Karpas-422 (cell line): ENCODE data around the gene CACFD1. TPM values are rescaled to one million over a fixed set of nuclear protein-coding genes. Genes with fewer than 3 reads are reported as not detected.

ENCODE experiments used
- DNase-seq: peaks from one replicate; pipeline ENCODE4 v3.0.0-alpha.2; 2015
- H2AFZ ChIP-seq: fragments of 200-600 bp; sonication (generic); 2 replicates; pipeline ENCODE4 v1.6.1; 2014; ENCODE audit warnings: antibody characterized with exemption, low read length, mixed read lengths
- H3K27ac ChIP-seq: fragments of 200-600 bp; sonication (generic); 2 replicates; pipeline ENCODE4 v1.5.1; 2014; ENCODE audit warnings: mild to moderate bottlenecking, low read length, moderate library complexity
- H3K27me3 ChIP-seq: fragments of 200-600 bp; sonication (generic); 2 replicates; pipeline ENCODE4 v1.6.1; 2014; ENCODE audit warnings: low read length, mixed read lengths
- H3K36me3 ChIP-seq: fragments of 200-600 bp; sonication (generic); 2 replicates; pipeline ENCODE4 v1.6.1; 2014; ENCODE audit warnings: low read length, mixed read lengths; ENCODE audit not compliant: insufficient read depth
- H3K4me1 ChIP-seq: fragments of 200-600 bp; sonication (generic); 2 replicates; pipeline ENCODE4 v1.6.1; 2014; ENCODE audit warnings: mild to moderate bottlenecking, low read length, mixed read lengths
- H3K4me2 ChIP-seq: fragments of 200-600 bp; sonication (generic); 2 replicates; pipeline ENCODE4 v1.6.1; 2014; ENCODE audit warnings: low read length, low read depth, mild to moderate bottlenecking; ENCODE audit not compliant: poor library complexity, severe bottlenecking
- H3K4me3 ChIP-seq: fragments of 200-600 bp; sonication (generic); 2 replicates; pipeline ENCODE4 v1.5.1; 2014; ENCODE audit warnings: mild to moderate bottlenecking, antibody characterized with exemption, low read length, mixed read lengths
- H3K79me2 ChIP-seq: fragments of 200-600 bp; sonication (generic); 2 replicates; pipeline ENCODE4 v1.6.1; 2014; ENCODE audit warnings: mild to moderate bottlenecking, low read length, mixed read lengths
- H3K9ac ChIP-seq: fragments of 200-600 bp; sonication (generic); 2 replicates; pipeline ENCODE4 v1.6.0; 2014; ENCODE audit warnings: low read length
- H3K9me2 ChIP-seq: fragments of 200-600 bp; sonication (generic), shearing (Covaris generic); replicated peaks from 2 replicates; pipeline ENCODE4 v1.6.0; 2014; ENCODE audit warnings: mild to moderate bottlenecking, low read length, moderate library complexity; ENCODE audit not compliant: insufficient read depth
- H3K9me3 ChIP-seq: fragments of 300-700, 200-600 bp; sonication (generic); 2 replicates; pipeline ENCODE4 v1.6.1; 2014; ENCODE audit warnings: low read length, mixed read lengths
- H4K20me1 ChIP-seq: fragments of 200-600 bp; sonication (generic); 2 replicates; pipeline ENCODE4 v1.6.1; 2014; ENCODE audit warnings: mild to moderate bottlenecking, antibody characterized with exemption, low read length, low read depth; ENCODE audit not compliant: insufficient read depth
- total RNA-seq: library from RNA; depleted of rRNA; stranded (reverse); fragments of >200 nt; shearing (Covaris generic); gene quantifications from 2 replicates; pipeline ENCODE4 v1.2.3, GENCODE V29; 2014; ENCODE audit warnings: low replicate concordance; rRNA removed

The CACFD1 gene
- total RNA-seq: 4.5 and 15.3 TPM in 2 replicates

GRCh38 chr9:133459476-133460404, at the start of gene CACFD1:
CACFD1 (plus strand) TSS chr9:133459978; CDS start chr9:133460067, 89 bp downstream.
- H3K9me3 ChIP-seq: no peaks in the 10 kb centered on the region
- DNase-seq: peak; percentile 98
- no peaks in the 10 kb centered on the region for H3K79me2 ChIP-seq
- no peaks in the 10 kb centered on the region for H3K36me3 ChIP-seq
- peak within 1 kb of the TSS; percentile 82 for H3K9ac ChIP-seq
- peak within 1 kb of the TSS; percentile 36 for H3K27ac ChIP-seq
- H3K4me1 ChIP-seq: peaks cover 15% of the 10 kb centered on the region
- peak within 1 kb of the TSS; percentile 77 for H3K4me3 ChIP-seq
- H3K27me3 ChIP-seq: no peaks in the 10 kb centered on the region
- peak within 1 kb of the TSS; percentile 92; the same call in 1 of the 2 replicates for H2AFZ ChIP-seq
- no peaks in the 10 kb centered on the region for H3K9me2 ChIP-seq
- H3K4me2 ChIP-seq: peak within 1 kb of the TSS; percentile 97
- peaks cover 22% of the 10 kb centered on the region; the same call in 1 of the 2 replicates for H4K20me1 ChIP-seq

GRCh38 chr9:133415170-133415569, 44.6 kb upstream of the CACFD1 start:
- H3K9ac ChIP-seq: no peak overlapping the region

GRCh38 chr9:133417541-133418461, 42.0 kb upstream of the CACFD1 start, which contains the start of gene REXO4:
REXO4 (minus strand) TSS chr9:133418010; CDS start chr9:133417844, 166 bp downstream.
- Histone ChIP-seq H3K4me3 (peak within 1 kb of the TSS; percentile 96), H3K4me1 (peaks cover 42% of the 10 kb centered on the region), H3K27me3 (no peaks in the 10 kb centered on the region), H2AFZ (peak within 1 kb of the TSS; percentile 38; the same call in 1 of the 2 replicates), H4K20me1 (peaks cover 5% of the 10 kb centered on the region; the same call in 1 of the 2 replicates), H3K9me3 (no peaks in the 10 kb centered on the region), H3K36me3 (peaks cover 24% of the 10 kb centered on the region; the same call in 1 of the 2 replicates), H3K79me2 (peaks cover 50% of the 10 kb centered on the region), H3K9ac (peak within 1 kb of the TSS; percentile 94), H3K4me2 (peak within 1 kb of the TSS; percentile 61), H3K27ac (peak within 1 kb of the TSS; percentile 44), H3K9me2 (no peaks in the 10 kb centered on the region)
- peak; percentile 96 for DNase-seq

More at GRCh38 chr9:133415170-133415569, 44.6 kb upstream of the CACFD1 start:
- no peak overlapping the region for H3K4me3 ChIP-seq
- H3K9me2 ChIP-seq: no peaks in the 10 kb centered on the region
- H4K20me1 ChIP-seq: peaks cover 10% of the 10 kb centered on the region; the same call in 1 of the 2 replicates
- no peak overlapping the region for H3K27ac ChIP-seq
- no peaks in the 10 kb centered on the region for H3K27me3 ChIP-seq
- no peak overlapping the region for H2AFZ ChIP-seq
- no peaks in the 10 kb centered on the region for H3K9me3 ChIP-seq
- H3K79me2 ChIP-seq: peaks cover 54% of the 10 kb centered on the region
- H3K36me3 ChIP-seq: peaks cover 24% of the 10 kb centered on the region; the same call in 1 of the 2 replicates
- H3K4me1 ChIP-seq: peaks cover 31% of the 10 kb centered on the region
- H3K4me2 ChIP-seq: no peak overlapping the region
- DNase-seq: no peak

GRCh38 chr9:133419005-133419404, 40.8 kb upstream of the CACFD1 start:
- peak overlapping the region; percentile 61 for H3K4me2 ChIP-seq
- H3K9me3 ChIP-seq: no peaks in the 10 kb centered on the region
- H3K9ac ChIP-seq: peak overlapping the region; percentile 94; the same call in 1 of the 2 replicates
- no peaks in the 10 kb centered on the region; the same call in 1 of the 2 replicates for H4K20me1 ChIP-seq
- peak overlapping the region; percentile 96; the same call in 1 of the 2 replicates for H3K4me3 ChIP-seq
- no peak for DNase-seq
- H2AFZ ChIP-seq: no peak overlapping the region
- no peaks in the 10 kb centered on the region for H3K9me2 ChIP-seq
- no peaks in the 10 kb centered on the region for H3K27me3 ChIP-seq
- peaks cover 17% of the 10 kb centered on the region; the same call in 1 of the 2 replicates for H3K36me3 ChIP-seq
- H3K27ac ChIP-seq: no peak overlapping the region
- peaks cover 42% of the 10 kb centered on the region for H3K79me2 ChIP-seq
- H3K4me1 ChIP-seq: peaks cover 42% of the 10 kb centered on the region

GRCh38 chr9:133420392-133420827, 39.4 kb upstream of the CACFD1 start:
- Histone ChIP-seq H3K27ac (no peak overlapping the region), H3K9me2 (no peaks in the 10 kb centered on the region), H3K79me2 (peaks cover 28% of the 10 kb centered on the region), H3K4me1 (peaks cover 40% of the 10 kb centered on the region), H3K27me3 (no peaks in the 10 kb centered on the region), H3K9ac (no peak overlapping the region), H4K20me1 (no peaks in the 10 kb centered on the region), H3K36me3 (peaks cover 6% of the 10 kb centered on the region; the same call in 1 of the 2 replicates), H3K4me3 (no peak overlapping the region), H2AFZ (no peak overlapping the region), H3K4me2 (peak overlapping the region; percentile 36), H3K9me3 (no peaks in the 10 kb centered on the region)
- DNase-seq: peak; percentile 94

GRCh38 chr9:133421615-133422542, 37.9 kb upstream of the CACFD1 start, which contains the start of gene ADAMTS13:
ADAMTS13 (plus strand) TSS chr9:133422367; CDS start chr9:133422444, 77 bp downstream.
- Histone ChIP-seq H3K4me1 (peaks cover 28% of the 10 kb centered on the region), H3K4me3 (no peak within 1 kb of the TSS), H3K27me3 (no peaks in the 10 kb centered on the region), H3K27ac (no peak within 1 kb of the TSS), H3K79me2 (peaks cover 13% of the 10 kb centered on the region), H3K9me3 (no peaks in the 10 kb centered on the region), H4K20me1 (no peaks in the 10 kb centered on the region), H2AFZ (0 out of 2 replicates have a peak within 1 kb of the TSS, but pooled peaks have one; percentile 10), H3K36me3 (no peaks in the 10 kb centered on the region), H3K9me2 (no peaks in the 10 kb centered on the region), H3K9ac (peak within 1 kb of the TSS; percentile 35), H3K4me2 (no peak within 1 kb of the TSS)
- DNase-seq: peak; percentile 65

- no peaks in the 10 kb centered on the region for H3K9me2 ChIP-seq
- no peak overlapping the region for H3K4me2 ChIP-seq
- no peaks in the 10 kb centered on the region for H3K36me3 ChIP-seq
- H3K4me3 ChIP-seq: no peak overlapping the region
- H4K20me1 ChIP-seq: no peaks in the 10 kb centered on the region
- no peak overlapping the region for H3K27ac ChIP-seq
- no peak overlapping the region for H2AFZ ChIP-seq
- no peak for DNase-seq
- no peaks in the 10 kb centered on the region for H3K9me3 ChIP-seq
- H3K27me3 ChIP-seq: no peaks in the 10 kb centered on the region
- peaks cover 3% of the 10 kb centered on the region; the same call in 1 of the 2 replicates for H3K79me2 ChIP-seq
- H3K4me1 ChIP-seq: peaks cover 27% of the 10 kb centered on the region
- no peak overlapping the region for H3K9ac ChIP-seq
Observed at GRCh38 chr9:133423216-133423615, 36.6 kb upstream of the CACFD1 start.
